Fibroblast of skin of back (primary cell): ENCODE data around the gene PAK4.

Source experiments
- DNase-seq: peaks from one replicate; pipeline ENCODE4 v3.0.0-alpha.2; 2013

PAK4 gene

GRCh38 chr19:39167461-39168257 is 42.1 kb downstream of the PAK4 start:
- DNase-seq, result no peak

GRCh38 chr19:39168258-39169142 is 42.9 kb downstream of the PAK4 start:
- no peak for DNase-seq

GRCh38 chr19:39169143-39169810 is 43.7 kb downstream of the PAK4 start:
- no peak for DNase-seq

- no peak for DNase-seq
Observed at GRCh38 chr19:39170386-39171231, 45.0 kb downstream of the PAK4 start.

GRCh38 chr19:39171479-39172465 is 46.2 kb downstream of the PAK4 start:
- DNase-seq, result no peak

GRCh38 chr19:39172700-39173501 is 47.3 kb downstream of the PAK4 start:
- DNase-seq, result no peak

GRCh38 chr19:39173502-39173991 is 48.0 kb downstream of the PAK4 start:
- DNase-seq, result no peak

GRCh38 chr19:39174142-39174541 is 48.6 kb downstream of the PAK4 start:
- no peak for DNase-seq

- no peak for DNase-seq
Observed at GRCh38 chr19:39174558-39175544, 49.3 kb downstream of the PAK4 start.

GRCh38 chr19:39175564-39175963 is 50.0 kb downstream of the PAK4 start:
- no peak for DNase-seq

- DNase-seq, result no peak
Observed at GRCh38 chr19:39177110-39177699, 51.6 kb downstream of the PAK4 start.

- DNase-seq, result no peak
Observed at GRCh38 chr19:39177736-39178135, 52.1 kb downstream of the PAK4 start.

GRCh38 chr19:39178296-39179006 is 52.9 kb downstream of the PAK4 start:
- DNase-seq, result no peak

- DNase-seq, result no peak
Observed at GRCh38 chr19:39179754-39180153, 54.2 kb downstream of the PAK4 start.

GRCh38 chr19:39180749-39181148 is 55.2 kb downstream of the PAK4 start:
- DNase-seq, result no peak

- DNase-seq, result no peak
Observed at GRCh38 chr19:39181500-39182173, 56.1 kb downstream of the PAK4 start.

- no peak for DNase-seq
Observed at GRCh38 chr19:39182174-39182505, 56.6 kb downstream of the PAK4 start.
